GM12878 (cell line): ENCODE results near the gene ARHGAP22. TPM values are rescaled to one million over a fixed set of nuclear protein-coding genes. Genes with fewer than 3 reads are reported as not detected.

Source experiments
- ATAC-seq: fragments of 200-7000 bp; cut with Tn5 transposase; 3 replicates; pipeline ENCODE4 v1.9.1; 2020; ENCODE audit warnings: mild to moderate bottlenecking, moderate library complexity
- BruUV-seq: library from RNA; stranded (reverse); fragments of 400-500 nt; replicated peaks from 2 replicates; lab custom pipeline; 2021; lab: Mats Ljungman, UMichigan
- CTCF ChIA-PET: fragments of 300-600 bp; sonication (Branson Sonifier 250); formaldehyde crosslinking; extraction: SDS; loops from one replicate; lab custom pipeline; 2021; ENCODE audit warnings: inconsistent platforms; lab: Yijun Ruan, JAX
- POLR2A ChIA-PET: fragments of 350-600 bp; formaldehyde crosslinking; extraction: SDS; loops from one replicate; lab custom pipeline; 2021; ENCODE audit warnings: inconsistent platforms; lab: Charles Lee
- RAD21 ChIA-PET: fragments of 300-600 bp; sonication (Branson Sonifier 250); formaldehyde crosslinking; loops from one replicate; lab custom pipeline; 2023; ENCODE audit warnings: antibody characterized with exemption; ENCODE audit not compliant: unreplicated experiment; lab: Charles Lee
- SMC1A ChIA-PET: fragments of 300-600 bp; sonication (Branson Sonifier 250); formaldehyde crosslinking; loops from one replicate; lab custom pipeline; 2023; ENCODE audit not compliant: unreplicated experiment, uncharacterized antibody; lab: Charles Lee
- DNase-seq: peaks from one replicate; pipeline ENCODE4 v3.0.0-alpha.2; 2011; ENCODE audit warnings: low read depth, low spot score
- FAIRE-seq: peaks from 3 replicates; lab custom pipeline; 2011; peaks lifted over from hg19 to GRCh38; lab: Jason Lieb, UNC
- H2AFZ ChIP-seq: 2 replicates; pipeline ENCODE4 v1.6.0; 2011; ENCODE audit warnings: low read depth, low read length, control low read depth; ENCODE audit not compliant: control insufficient read depth
- H3K27ac ChIP-seq: 2 replicates; pipeline ENCODE4 v1.5.1; 2011; ENCODE audit warnings: control low read depth; ENCODE audit not compliant: control insufficient read depth, insufficient read depth
- H3K27me3 ChIP-seq, 2 experiments: replicated peaks in 1 of 2; 2 replicates each; pipeline versions ENCODE4 v1.6.0 to v1.6.1; 2011; ENCODE audit warnings: low read length in 1 of 2; ENCODE audit not compliant: control insufficient read depth in 2 of 2, insufficient read depth in 2 of 2
- H3K36me3 ChIP-seq, 2 experiments: 2 replicates each; pipeline ENCODE4 v1.5.1; 2011; ENCODE audit warnings: low read length in 1 of 2; ENCODE audit not compliant: control insufficient read depth in 2 of 2, insufficient read depth in 2 of 2
- H3K4me1 ChIP-seq: 2 replicates; pipeline ENCODE4 v1.6.1; 2011; ENCODE audit warnings: mild to moderate bottlenecking, low read length, moderate library complexity, mixed read lengths; ENCODE audit not compliant: control insufficient read depth, insufficient read depth
- H3K4me2 ChIP-seq: 2 replicates; pipeline ENCODE4 v1.6.0; 2011; ENCODE audit warnings: control low read depth; ENCODE audit not compliant: control insufficient read depth, insufficient read depth
- H3K4me3 ChIP-seq: fragments of 200-600 bp; sonication (generic); 2 replicates; pipeline ENCODE4 v1.5.1; 2016
- H3K79me2 ChIP-seq: 2 replicates; pipeline ENCODE4 v1.6.0; 2011; ENCODE audit warnings: low read length; ENCODE audit not compliant: control insufficient read depth, insufficient read depth
- H3K9ac ChIP-seq: 2 replicates; pipeline ENCODE4 v1.8.0; 2011; ENCODE audit warnings: low read length, control low read depth, mixed read lengths; ENCODE audit not compliant: control insufficient read depth, insufficient read depth
- H3K9me3 ChIP-seq: replicated peaks from 3 replicates; pipeline ENCODE4 v1.5.1; 2011; ENCODE audit warnings: mild to moderate bottlenecking, low read length; ENCODE audit not compliant: control insufficient read depth, insufficient read depth
- H4K20me1 ChIP-seq: 2 replicates; pipeline ENCODE4 v1.6.0; 2011; ENCODE audit not compliant: control insufficient read depth, insufficient read depth
- PRDM15 ChIP-seq: fragments of 450-650 bp; formaldehyde crosslinking; IDR thresholded peaks from 2 replicates; pipeline ENCODE4 v1.4.0; 2020; ENCODE audit warnings: mild to moderate bottlenecking, moderate library complexity
- WGBS: methylation state at CpG from one replicate; pipeline ENCODE4 v1.1.6; 2016; ENCODE audit warnings: low lambda C conversion rate; ENCODE audit not compliant: insufficient replicate concordance, insufficient coverage; ENCODE audit errors: missing lambda C conversion rate; 5-methylcytosine and 5-hydroxymethylcytosine counted together
- in situ Hi-C: fragments of 300-500 bp; cut with MboI; formaldehyde crosslinking; loops from 9 replicates; pipeline ENCODE4 v1.14.3; 2018; ENCODE audit warnings: mixed read lengths
- intact Hi-C: fragments of 100-400 bp; cut with micrococcal nuclease; formaldehyde crosslinking; loops from one replicate; pipeline ENCODE4 v1.14.2; 2022; ENCODE audit not compliant: unreplicated experiment
- polyA plus RNA-seq, 11 experiments: library from polyadenylated mRNA; depleted of rRNA in 4 of 11; unstranded in 6 of 11; stranded (reverse) in 5 of 11; fragments of >200 nt; fragmentation: Nextera tagmentation in 4 of 11; fragmentation: Illumina TruSeq in 1 of 11; extraction: Ambion mirVana in 4 of 11; extraction: Trizol in 1 of 11; gene quantifications; 1 replicate in 1 of 11; 2 replicates in 10 of 11; pipeline versions ENCODE4 v1.2.1 to v1.2.3, GENCODE V29; 2011 to 2016; ENCODE audit warnings: inconsistent platforms in 2 of 11, missing spikeins in 2 of 11, low read depth in 1 of 11
- total RNA-seq, 4 experiments: library from RNA; depleted of rRNA in 3 of 4; stranded (reverse); fragments of >200 nt in 3 of 4; fragmentation: Illumina TruSeq in 1 of 4; extraction: Trizol in 1 of 4; gene quantifications; 2 replicates each; pipeline versions ENCODE4 v1.2.1 to v1.2.3, GENCODE V29; 2013 to 2021

Gene ARHGAP22
- total and polyA plus RNA-seq, 10 of the 15 experiments (the other 5 are each of a cell fraction or from before 2014, with no cell fraction given): 0.07 to 0.61 (median 0.18) TPM; not detected in 5

- Histone ChIP-seq H3K27ac (no peak overlapping the region), H3K79me2 (no peaks in the 10 kb centered on the region), H4K20me1 (no peaks in the 10 kb centered on the region)
- FAIRE-seq: no peak
- ChIA-PET SMC1A (no interaction called here), RAD21 (interaction anchor here (0.8 kb wide), 1 partner anchor 194 kb away, joined by 4 read pairs; no protein-coding TSS in a partner anchor)
- intact Hi-C loops: no loop called here
- no peak for TF ChIP-seq PRDM15 (CRISPR knock-in tag)
- TF ChIP-seq, all 136 proteins: peak for 0
- Histone ChIP-seq H3K4me1 (no peaks in the 10 kb centered on the region), H3K9ac (no peak overlapping the region), H3K9me3 (no peaks in the 10 kb centered on the region), H3K36me3 (no peaks in the 10 kb centered on the region), H3K4me3 (no peak overlapping the region), H3K4me2 (no peak overlapping the region), H2AFZ (no peak overlapping the region), H3K27me3 (no peaks in the 10 kb centered on the region)
- no TSS peak for BruUV-seq
- in situ Hi-C loops: no loop called here
- 10% methylated on average over 5 of the region's 5 CpGs for WGBS
- POLR2A ChIA-PET: no interaction called here
- CTCF ChIA-PET: no interaction called here
- ATAC-seq (no peak), DNase-seq (no peak)
Measured at GRCh38 chr10:48462482-48463020, 142.3 kb downstream of the ARHGAP22 start.
